H9 (cell line): Measurements from ENCODE around the gene IFI27L1. TPM values are rescaled to one million over a fixed set of nuclear protein-coding genes. Genes with fewer than 3 reads are reported as not detected.

Experiments used
- DNase-seq: peaks from one replicate; pipeline ENCODE4 v3.0.0-alpha.2; 2017
- H2AFZ ChIP-seq: one replicate; pipeline ENCODE4 v1.6.1; 2013; ENCODE audit warnings: mild to moderate bottlenecking, low read length, control low read depth, moderate library complexity
- H2AK5ac ChIP-seq: 2 replicates; pipeline ENCODE4 v1.6.1; 2013; ENCODE audit warnings: low read length, control low read depth, mixed read lengths; ENCODE audit not compliant: insufficient read length
- H2BK120ac ChIP-seq: one replicate; pipeline ENCODE4 v1.6.1; 2013; ENCODE audit warnings: low read depth, mild to moderate bottlenecking, low read length, control low read depth, inconsistent platforms; ENCODE audit not compliant: poor library complexity, severe bottlenecking
- H2BK12ac ChIP-seq: 2 replicates; pipeline ENCODE4 v1.6.1; 2013; ENCODE audit warnings: low read length, control low read depth, mixed read lengths, low read depth; ENCODE audit not compliant: insufficient read length
- H2BK15ac ChIP-seq: 2 replicates; pipeline ENCODE4 v1.6.1; 2013; ENCODE audit warnings: low read depth, low read length, control low read depth
- H2BK20ac ChIP-seq: one replicate; pipeline ENCODE4 v1.6.1; 2013; ENCODE audit warnings: low read depth, mild to moderate bottlenecking, low read length, control low read depth, inconsistent platforms; ENCODE audit not compliant: poor library complexity, severe bottlenecking
- H2BK5ac ChIP-seq: 2 replicates; pipeline ENCODE4 v1.6.1; 2013; ENCODE audit warnings: low read length, control low read depth, mixed read lengths; ENCODE audit not compliant: insufficient read length
- H3K14ac ChIP-seq: 2 replicates; pipeline ENCODE4 v1.6.1; 2013; ENCODE audit warnings: low read length, control low read depth; ENCODE audit not compliant: insufficient read depth
- H3K18ac ChIP-seq: 2 replicates; pipeline ENCODE4 v1.6.1; 2013; ENCODE audit warnings: low read depth, mild to moderate bottlenecking, mixed read lengths, low read length, control low read depth; ENCODE audit not compliant: insufficient read length
- H3K23ac ChIP-seq: 2 replicates; pipeline ENCODE4 v1.6.1; 2013; ENCODE audit warnings: low read length, control low read depth, mixed read lengths, low read depth; ENCODE audit not compliant: insufficient read length
- H3K23me2 ChIP-seq: 2 replicates; pipeline ENCODE4 v1.6.1; 2013; ENCODE audit warnings: low read depth, mild to moderate bottlenecking, mixed read lengths, low read length, control low read depth; ENCODE audit not compliant: insufficient read length, poor library complexity, severe bottlenecking
- H3K27ac ChIP-seq: 2 replicates; pipeline ENCODE4 v1.5.1; 2013; ENCODE audit warnings: low read length, control low read depth, mixed read lengths, low read depth; ENCODE audit not compliant: insufficient read length
- H3K27me3 ChIP-seq: 2 replicates; pipeline ENCODE4 v1.6.1; 2013; ENCODE audit warnings: low read length, control low read depth, inconsistent platforms; ENCODE audit not compliant: insufficient read depth
- H3K4ac ChIP-seq: 2 replicates; pipeline ENCODE4 v1.6.1; 2013; ENCODE audit warnings: low read depth, mild to moderate bottlenecking, control low read depth, inconsistent platforms, low read length, moderate library complexity
- H3K4me1 ChIP-seq: 2 replicates; pipeline ENCODE4 v1.6.1; 2013; ENCODE audit warnings: low read length, control low read depth, inconsistent platforms; ENCODE audit not compliant: insufficient read depth
- H3K4me2 ChIP-seq: 2 replicates; pipeline ENCODE4 v1.6.1; 2013; ENCODE audit warnings: low read length, control low read depth, mixed read lengths; ENCODE audit not compliant: insufficient read length, insufficient read depth
- H3K56ac ChIP-seq: 2 replicates; pipeline ENCODE4 v1.6.1; 2013; ENCODE audit warnings: low read depth, mild to moderate bottlenecking, mixed read lengths, low read length, control low read depth; ENCODE audit not compliant: insufficient read length
- H3K79me1 ChIP-seq: 2 replicates; pipeline ENCODE4 v1.6.1; 2013; ENCODE audit warnings: low read depth, mild to moderate bottlenecking, moderate library complexity, low read length, control low read depth, inconsistent platforms; ENCODE audit not compliant: insufficient read depth, poor library complexity, severe bottlenecking
- H3K79me2 ChIP-seq: 2 replicates; pipeline ENCODE4 v1.6.1; 2013; ENCODE audit warnings: low read length, control low read depth, inconsistent platforms; ENCODE audit not compliant: insufficient read depth
- H3K9ac ChIP-seq: 2 replicates; pipeline ENCODE4 v1.6.1; 2013; ENCODE audit warnings: low read length, control low read depth, mixed read lengths; ENCODE audit not compliant: insufficient read length; ENCODE audit errors: extremely low read depth
- H3K9me3 ChIP-seq: one replicate; pipeline ENCODE4 v1.6.1; 2013; ENCODE audit warnings: low read depth, low read length, inconsistent platforms; ENCODE audit not compliant: control insufficient read depth
- H3T11ph ChIP-seq: one replicate; pipeline ENCODE4 v1.6.1; 2013; ENCODE audit warnings: mild to moderate bottlenecking, low read length, control low read depth, inconsistent platforms
- H4K20me1 ChIP-seq: one replicate; pipeline ENCODE4 v1.6.1; 2013; ENCODE audit not compliant: control insufficient read depth, insufficient read length, insufficient read depth
- H4K5ac ChIP-seq: 2 replicates; pipeline ENCODE4 v1.6.1; 2013; ENCODE audit warnings: low read depth, mild to moderate bottlenecking, mixed read lengths, low read length, control low read depth; ENCODE audit not compliant: insufficient read length
- H4K8ac ChIP-seq: replicated peaks from 2 replicates; pipeline ENCODE4 v1.6.1; 2013; ENCODE audit warnings: low read length, control low read depth, mixed read lengths, low read depth; ENCODE audit not compliant: insufficient read length
- H4K91ac ChIP-seq: 2 replicates; pipeline ENCODE4 v1.6.1; 2013; ENCODE audit warnings: low read depth, mild to moderate bottlenecking, moderate library complexity, mixed read lengths, low read length, control low read depth; ENCODE audit not compliant: insufficient read length
- H3K27ac Mint-ChIP-seq, 3 experiments: 2 replicates in 2 of 3; 3 replicates in 1 of 3; pipeline ENCODE4 v1.8.0; 2020 to 2021; ENCODE audit warnings: mixed read lengths in 3 of 3, mild to moderate bottlenecking in 1 of 3, moderate library complexity in 1 of 3
- H3K27me3 Mint-ChIP-seq: 2 replicates; pipeline ENCODE4 v1.8.0; 2021; ENCODE audit warnings: low read depth, mild to moderate bottlenecking, moderate library complexity, mixed read lengths
- H3K36me3 Mint-ChIP-seq, 3 experiments: 2 replicates in 2 of 3; 3 replicates in 1 of 3; pipeline ENCODE4 v1.8.0; 2020 to 2021; ENCODE audit warnings: low read depth in 3 of 3, mixed read lengths in 3 of 3; ENCODE audit not compliant: insufficient read depth in 1 of 3
- H3K4me1 Mint-ChIP-seq, 2 experiments: 2 replicates each; pipeline ENCODE4 v1.8.0; 2020; ENCODE audit warnings: mixed read lengths in 2 of 2
- H3K4me3 Mint-ChIP-seq, 2 experiments: 2 replicates in 1 of 2; 3 replicates in 1 of 2; pipeline ENCODE4 v1.8.0; 2020 to 2021; ENCODE audit warnings: mild to moderate bottlenecking in 2 of 2, mixed read lengths in 2 of 2, moderate library complexity in 1 of 2
- H3K9me3 Mint-ChIP-seq, 2 experiments: 2 replicates in 1 of 2; 3 replicates in 1 of 2; pipeline ENCODE4 v1.8.0; 2020; ENCODE audit warnings: mild to moderate bottlenecking in 2 of 2, mixed read lengths in 2 of 2, moderate library complexity in 1 of 2
- CTCF ChIP-seq: fragments of 200-600 bp; sonication (generic); conservative IDR thresholded peaks from 3 replicates; pipeline ENCODE4 v1.8.0; 2021; ENCODE audit warnings: antibody characterized with exemption, mild to moderate bottlenecking
- WGBS: extraction: QIAGEN DNeasy Blood & Tissue Kit; methylation state at CpG from one replicate; pipeline ENCODE4 v1.1.7; 2013; ENCODE audit warnings: missing lambda C conversion rate, low lambda C conversion rate, mixed read lengths; ENCODE audit not compliant: insufficient read length; ENCODE audit errors: extremely low coverage; 5-methylcytosine and 5-hydroxymethylcytosine counted together
- total RNA-seq: library from RNA; stranded (reverse); gene quantifications from 2 replicates; pipeline ENCODE4 v1.2.1, GENCODE V29; 2021

The IFI27L1 gene
- total RNA-seq, 1 experiment from 2014 or later = 27.4 TPM

GRCh38 chr14:94111276-94112095, 30.4 kb downstream of the IFI27L1 start:
- H3K9me3 Mint-ChIP-seq = no peaks in the 10 kb centered on the region
- Histone ChIP-seq H2BK120ac (no peak overlapping the region), H3K23me2 (no peaks in the 10 kb centered on the region), H3K4ac (no peak overlapping the region), H3K27me3 (no peaks in the 10 kb centered on the region), H3K79me2 (no peaks in the 10 kb centered on the region), H2BK20ac (no peak overlapping the region), H3K18ac (no peak overlapping the region), H3K4me2 (no peak overlapping the region), H4K5ac (no peak overlapping the region), H2BK12ac (no peak overlapping the region), H3K79me1 (no peaks in the 10 kb centered on the region), H2AK5ac (no peak overlapping the region), H3K4me1 (no peaks in the 10 kb centered on the region), H4K20me1 (no peaks in the 10 kb centered on the region), H3K56ac (no peak overlapping the region), H2AFZ (no peak overlapping the region), H2BK5ac (no peak overlapping the region), H2BK15ac (no peak overlapping the region), H3T11ph (no peak overlapping the region), H4K91ac (no peak overlapping the region), H3K23ac (no peak overlapping the region), H3K27ac (no peak overlapping the region), H3K9ac (no peak overlapping the region), H3K14ac (no peak overlapping the region), H4K8ac (no peak overlapping the region), H3K9me3 (no peaks in the 10 kb centered on the region)
- no peak overlapping the region for H3K4me3 Mint-ChIP-seq
- peaks cover 16 to 20% of the 10 kb centered on the region in 2 experiments for H3K4me1 Mint-ChIP-seq
- DNase-seq = peak; percentile 17
- peak overlapping the region in 1 of 3 experiments; percentile 50; a peak in 1 of 7 replicates for H3K27ac Mint-ChIP-seq
- peaks cover 4% of the 10 kb centered on the region for H3K27me3 Mint-ChIP-seq
- TF ChIP-seq CTCF = no peak
- H3K36me3 Mint-ChIP-seq = no peaks in the 10 kb centered on the region; a peak in 1 of 7 replicates
- WGBS = no CpG with 5 or more reads among the region's 20 CpGs
